ENCODE data around the gene TBX10.

TBX10 gene

DNA sequence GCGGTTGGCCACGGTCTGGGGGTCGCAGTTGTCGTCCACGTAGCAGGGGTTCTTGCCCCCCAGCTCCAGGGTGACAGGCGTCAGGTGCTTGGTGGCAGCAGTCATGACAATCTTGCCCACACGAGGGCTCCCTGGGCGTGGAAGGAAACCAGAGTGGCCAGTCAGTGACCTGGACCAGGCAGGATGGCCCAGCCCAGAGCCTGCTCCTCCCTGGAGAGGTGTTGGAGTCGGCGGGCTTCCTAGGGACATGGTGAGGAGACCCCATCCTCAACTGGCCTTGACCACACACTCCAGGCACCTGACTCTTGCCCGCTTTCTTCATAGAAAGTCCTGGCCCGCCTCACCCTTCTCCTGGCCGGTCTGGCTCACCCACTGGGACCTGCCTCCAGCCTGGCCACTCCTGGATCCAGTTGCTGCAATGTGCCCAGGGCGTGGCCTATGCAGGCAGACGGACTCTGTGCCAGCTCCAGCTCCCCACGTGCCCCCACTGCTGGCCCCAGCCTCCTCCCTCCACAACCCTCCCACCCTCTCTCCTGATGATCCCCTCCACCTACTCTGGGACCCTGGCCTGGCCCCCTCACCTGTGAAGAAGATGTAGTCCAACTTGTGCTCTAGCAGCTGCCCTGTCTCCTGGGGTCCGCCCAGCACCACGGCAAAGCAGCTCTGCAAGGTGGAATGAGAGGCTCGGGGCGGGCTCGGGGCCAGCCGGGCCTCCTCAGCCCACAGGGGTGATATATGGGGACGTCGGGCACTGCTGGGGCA is 26.2 kb upstream of the TBX10 start:
- Histone ChIP-seq H3K27me3 (peaks cover 11% of the 10 kb centered on the region), H3K4me3 (ENCODE audit: low read depth, low read length) (no peak overlapping the region), H3K9me3 (no peaks in the 10 kb centered on the region), H3K4me1 (no peaks in the 10 kb centered on the region), H3K36me3 (no peaks in the 10 kb centered on the region)
- DNase-seq = no peak
- peak; percentile 23; the same call in 1 of the 2 replicates for TF ChIP-seq CTCF (IDR thresholded peaks at IDR 0.05; ENCODE audit: low read depth, low read length)

GRCh38 chr11:67664696-67665540 is 25.4 kb upstream of the TBX10 start:
- peaks cover 11% of the 10 kb centered on the region for H3K27me3 ChIP-seq
- TF ChIP-seq CTCF (IDR thresholded peaks at IDR 0.05; ENCODE audit: low read depth, low read length) = no peak
- no peak for DNase-seq
- no peaks in the 10 kb centered on the region for H3K9me3 ChIP-seq
- H3K4me3 ChIP-seq (ENCODE audit: low read depth, low read length) = no peak overlapping the region
- no peaks in the 10 kb centered on the region for H3K4me1 ChIP-seq
- no peaks in the 10 kb centered on the region for H3K36me3 ChIP-seq

DNA sequence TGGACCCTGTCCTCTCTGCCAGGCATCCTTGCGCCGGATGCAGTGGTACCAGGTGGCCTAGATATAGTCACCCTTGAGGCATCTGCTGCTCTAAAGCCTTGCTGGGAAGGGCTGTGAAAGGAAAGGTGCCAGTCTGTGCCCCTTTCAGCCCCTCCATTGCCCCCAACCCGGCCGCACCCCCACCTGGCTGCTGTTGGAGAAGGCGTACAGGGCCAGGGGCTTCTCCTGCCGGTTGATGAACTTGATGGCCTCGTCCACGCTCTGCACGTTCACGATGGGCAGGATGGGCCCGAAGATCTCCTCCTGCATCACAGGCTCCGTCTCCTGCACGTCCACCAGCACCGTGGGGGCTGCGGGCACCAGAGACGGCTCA is 24.6 kb upstream of the TBX10 start:
- Histone ChIP-seq H3K4me3 (ENCODE audit: low read depth, low read length) (no peak overlapping the region), H3K4me1 (no peaks in the 10 kb centered on the region), H3K9me3 (no peaks in the 10 kb centered on the region), H3K27me3 (peaks cover 11% of the 10 kb centered on the region), H3K36me3 (no peaks in the 10 kb centered on the region)
- no peak for TF ChIP-seq CTCF (IDR thresholded peaks at IDR 0.05; ENCODE audit: low read depth, low read length)
- no peak for DNase-seq

DNA sequence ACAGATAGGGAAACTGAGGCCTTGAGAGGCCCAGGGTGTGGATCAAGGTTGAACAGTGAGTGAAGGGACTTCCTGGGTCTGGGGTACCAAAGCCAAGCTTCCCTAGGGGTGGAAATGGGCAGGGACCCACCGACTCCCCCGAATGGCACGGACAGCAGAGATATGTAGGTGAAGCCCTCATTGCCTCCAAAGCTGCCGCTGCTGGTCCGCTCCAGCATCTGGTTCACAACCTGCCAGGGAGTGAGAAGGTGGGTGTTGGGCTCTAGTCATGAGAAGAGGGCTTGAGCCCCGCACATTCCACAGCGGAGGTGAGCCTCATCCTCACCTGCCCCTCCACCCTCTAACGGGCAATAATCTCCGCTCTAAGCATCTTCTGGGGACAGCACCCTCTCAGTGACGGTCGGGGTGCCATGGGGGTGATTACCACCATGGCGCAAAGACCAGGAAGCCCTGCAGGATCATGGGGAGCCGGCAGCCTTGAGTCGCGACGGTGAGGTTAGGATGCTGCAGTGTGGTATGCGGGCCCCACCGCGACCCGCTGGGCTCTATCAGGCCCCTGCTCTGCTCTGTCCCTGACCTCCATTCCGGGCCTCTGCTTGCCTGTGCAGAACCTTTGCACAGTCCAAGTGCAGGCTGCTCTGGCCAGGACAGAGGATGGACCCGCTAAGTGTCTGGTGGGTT is 24.1 kb upstream of the TBX10 start:
- peaks cover 11% of the 10 kb centered on the region for H3K27me3 ChIP-seq
- no peaks in the 10 kb centered on the region for H3K4me1 ChIP-seq
- H3K36me3 ChIP-seq = no peaks in the 10 kb centered on the region
- no peak for TF ChIP-seq CTCF (IDR thresholded peaks at IDR 0.05; ENCODE audit: low read depth, low read length)
- no peaks in the 10 kb centered on the region for H3K9me3 ChIP-seq
- no peak overlapping the region for H3K4me3 ChIP-seq (ENCODE audit: low read depth, low read length)
- DNase-seq = no peak

DNA sequence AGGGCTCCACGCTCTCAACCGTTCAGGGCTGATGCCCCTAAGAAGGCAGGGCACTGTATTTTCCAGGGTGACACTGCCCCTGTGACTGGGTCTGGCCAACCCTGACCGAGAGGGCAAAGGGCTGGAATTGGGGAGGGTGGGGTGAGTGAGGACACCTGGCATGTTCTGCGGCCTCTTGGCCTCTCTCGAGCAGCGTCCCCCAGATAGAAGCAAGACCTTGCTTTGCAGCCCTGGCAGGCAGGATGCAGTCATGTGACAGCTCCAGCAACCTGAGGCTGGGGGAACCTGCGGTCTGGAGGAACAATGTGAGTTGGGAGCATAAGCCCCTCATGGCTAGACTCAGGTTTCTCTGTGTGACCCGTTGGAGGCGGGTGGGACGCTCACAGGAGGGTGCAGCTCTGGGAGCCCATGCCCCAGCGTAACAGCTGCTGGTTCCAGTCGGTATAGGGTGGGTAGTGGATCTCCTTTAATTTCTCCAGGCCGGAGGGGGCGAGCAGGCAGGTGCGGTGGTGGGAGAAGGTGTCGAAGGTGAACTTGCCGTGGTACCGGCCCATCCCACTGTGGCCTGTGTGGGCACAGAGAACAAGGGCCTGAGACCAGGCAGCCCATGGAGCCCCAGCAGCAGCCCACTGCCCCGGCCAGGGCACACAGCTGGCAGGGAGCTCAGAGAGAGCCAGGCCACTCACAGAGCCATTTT is 23.4 kb upstream of the TBX10 start:
- no peak for TF ChIP-seq CTCF (IDR thresholded peaks at IDR 0.05; ENCODE audit: low read depth, low read length)
- H3K4me1 ChIP-seq = no peaks in the 10 kb centered on the region
- no peak overlapping the region for H3K4me3 ChIP-seq (ENCODE audit: low read depth, low read length)
- H3K36me3 ChIP-seq = no peaks in the 10 kb centered on the region
- DNase-seq = no peak
- no peaks in the 10 kb centered on the region for H3K9me3 ChIP-seq
- H3K27me3 ChIP-seq = peaks cover 11% of the 10 kb centered on the region

All from BE2C (cell line).